Stimulated activated CD4-positive, alpha-beta T cell treated with anti-CD3 and anti-CD28 coated beads, Interleukin-12 subunit alpha, Interleukin-12 subunit beta, amount 100 ng/mL, for 4 hours (primary cell): ENCODE data around the gene CKS1B.
"Not testable (repeated sequence)": the region's sequence is repeated elsewhere in the genome, so short reads cannot be mapped to it uniquely, and the experiment has no call there.

Source experiments
- DNase-seq: peaks from one replicate; pipeline ENCODE4 v3.0.0-alpha.2; 2020

Gene CKS1B

DNA sequence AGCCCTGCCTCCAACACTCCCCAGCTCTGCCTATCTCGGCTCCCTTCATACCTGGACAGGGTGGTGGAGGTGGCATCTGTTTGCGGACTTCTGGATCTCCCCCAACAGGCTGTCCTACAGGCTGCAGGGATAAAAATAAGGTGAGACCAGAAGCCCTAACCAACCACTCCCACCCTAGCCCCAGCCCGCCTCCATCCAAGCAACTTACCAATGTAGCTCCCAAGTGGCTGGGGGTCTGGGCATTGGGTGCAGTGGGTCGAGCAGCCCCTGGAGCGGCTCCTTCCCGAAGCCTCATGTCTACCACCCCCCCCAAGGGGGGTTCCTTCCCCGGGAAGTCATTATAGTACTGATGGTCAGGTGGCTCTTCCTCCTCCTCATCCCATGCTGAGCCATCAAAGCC is 8.4 kb upstream of the CKS1B start:
- no peak for DNase-seq

- DNase-seq = no peak
These were observed 7.0 kb upstream of the CKS1B start for GRCh38 chr1:154967331-154967950.

DNA sequence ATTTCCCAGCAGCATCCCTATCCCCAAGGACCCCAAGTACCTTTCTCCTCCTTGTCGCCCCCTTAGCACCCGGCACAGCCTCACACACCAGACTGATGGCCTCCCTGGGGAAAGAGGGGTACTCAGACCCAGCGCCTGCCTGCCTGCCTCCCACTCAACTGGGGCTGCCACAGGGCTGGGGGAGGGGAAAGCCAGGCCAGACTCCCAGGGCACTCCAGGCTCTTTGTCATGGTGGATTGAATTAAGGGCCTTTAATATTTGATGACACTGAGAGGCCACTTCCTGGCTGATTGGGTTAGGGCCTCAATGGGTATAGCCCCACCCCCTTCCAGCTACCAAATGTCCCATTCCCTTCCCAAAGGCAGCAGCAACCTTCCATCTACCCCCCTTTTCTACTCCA is 5.8 kb upstream of the CKS1B start:
- no peak for DNase-seq

DNA sequence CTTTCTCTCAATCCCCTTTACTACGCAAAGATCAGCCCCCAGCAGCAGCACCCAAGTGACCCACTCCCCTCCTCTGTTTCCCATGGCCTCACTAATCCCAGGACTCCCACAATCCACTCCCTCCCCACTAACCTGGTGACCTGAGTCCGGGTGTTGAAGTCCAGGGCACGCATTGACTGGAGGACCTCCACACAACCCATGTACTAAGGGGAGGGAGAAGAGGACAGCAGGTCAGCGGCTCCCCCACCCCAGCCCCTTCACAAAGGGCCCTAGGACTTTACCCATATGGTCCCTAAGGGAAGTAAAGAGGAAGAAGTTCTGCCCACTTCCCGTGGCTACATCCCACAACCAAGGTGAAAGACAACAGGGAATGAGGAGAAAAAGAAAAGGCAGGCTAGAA is 5.2 kb upstream of the CKS1B start:
- no peak for DNase-seq

GRCh38 chr1:154969860-154970452 is 4.5 kb upstream of the CKS1B start:
- no peak for DNase-seq

DNA sequence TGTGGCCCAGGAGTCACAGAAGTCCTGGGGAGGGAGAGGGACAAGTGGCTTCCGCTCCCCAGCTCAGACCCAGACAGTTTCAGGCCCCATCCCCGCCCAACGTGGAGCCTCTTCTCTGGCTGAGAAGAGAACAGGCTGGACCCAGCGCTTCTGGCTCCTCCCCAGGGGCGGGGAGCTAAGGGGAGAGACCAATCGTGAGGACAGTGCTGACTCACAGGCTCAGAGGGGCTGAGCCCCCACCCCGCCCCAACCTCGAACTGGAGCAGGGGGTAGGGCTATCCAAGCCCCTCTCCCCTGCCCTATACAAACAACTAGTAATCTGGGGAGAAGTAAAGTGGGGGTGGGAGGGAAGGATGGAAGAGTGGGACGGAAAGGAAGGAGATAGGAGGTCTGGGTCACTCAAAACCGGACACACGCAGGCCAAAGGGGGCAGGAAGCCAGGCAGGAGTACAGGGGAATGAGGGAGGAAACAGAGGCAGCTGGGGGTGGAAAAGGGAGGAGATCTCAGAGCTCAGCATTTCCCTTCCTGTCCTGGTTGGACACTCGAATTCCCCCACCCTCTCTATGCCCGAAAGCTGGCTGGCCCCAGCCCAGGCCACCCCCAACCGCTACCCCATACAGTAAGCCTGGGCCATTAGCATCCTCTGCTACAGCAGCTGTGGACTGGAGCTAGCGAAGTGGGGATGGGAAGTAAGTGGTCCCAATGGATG is 3.7 kb upstream of the CKS1B start, which contains the start of gene SHC1:
Gene SHC1, minus strand, starts transcription at position 117 of the 710 bp plus-strand sequence. CDS start 221 bp downstream, outside the sequence.
- DNase-seq = peak; percentile 50

GRCh38 chr1:154971341-154971998 is 3.0 kb upstream of the CKS1B start:
- DNase-seq = no peak

GRCh38 chr1:154972213-154972516 is 2.3 kb upstream of the CKS1B start:
- DNase-seq = no peak

GRCh38 chr1:154972517-154973343 is 1.8 kb upstream of the CKS1B start:
- DNase-seq = no peak

DNA sequence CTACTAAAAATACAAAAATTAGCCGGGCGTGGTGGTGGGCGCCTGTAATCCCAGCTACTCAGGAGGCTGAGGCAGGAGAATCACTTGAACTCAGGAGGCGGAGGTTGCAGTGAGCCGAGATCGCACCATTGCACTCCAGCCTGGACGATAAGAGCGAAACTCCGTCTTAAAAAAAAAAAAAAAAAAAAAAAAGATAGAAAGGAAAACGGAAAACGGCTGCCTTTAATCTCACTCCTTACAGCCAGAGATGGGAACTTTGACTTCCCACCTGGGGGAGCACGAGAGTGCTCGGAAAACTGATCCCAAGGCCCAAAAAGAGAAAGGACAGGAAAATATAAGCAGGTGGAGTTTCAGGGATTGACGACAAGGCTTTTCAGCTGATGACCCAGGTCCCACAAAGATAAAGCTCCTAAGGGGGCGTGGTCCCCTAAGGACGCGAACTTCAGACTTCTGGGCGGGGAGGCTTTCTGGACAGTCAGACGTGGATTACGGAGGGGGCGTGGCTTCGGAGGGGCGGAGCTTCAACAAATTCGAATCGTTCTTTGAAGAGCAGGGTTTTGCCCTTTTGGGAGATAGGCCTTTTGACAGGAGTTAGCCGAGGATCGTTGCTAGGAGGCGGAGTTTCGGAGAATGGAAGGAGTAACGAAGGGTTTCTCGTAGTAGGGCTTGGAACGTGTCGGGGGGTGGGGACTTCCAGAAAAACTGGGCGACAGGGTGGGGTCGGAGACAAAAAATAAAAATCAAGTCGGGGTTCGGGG is 958 bp upstream of the CKS1B start:
- peak; percentile 90 for DNase-seq

GRCh38 chr1:154974808-154975408 is 427 bp downstream of the CKS1B start:
- peak; percentile 90 for DNase-seq

GRCh38 chr1:154975409-154976059 is 1.1 kb downstream of the CKS1B start:
- DNase-seq = peak; percentile 55

DNA sequence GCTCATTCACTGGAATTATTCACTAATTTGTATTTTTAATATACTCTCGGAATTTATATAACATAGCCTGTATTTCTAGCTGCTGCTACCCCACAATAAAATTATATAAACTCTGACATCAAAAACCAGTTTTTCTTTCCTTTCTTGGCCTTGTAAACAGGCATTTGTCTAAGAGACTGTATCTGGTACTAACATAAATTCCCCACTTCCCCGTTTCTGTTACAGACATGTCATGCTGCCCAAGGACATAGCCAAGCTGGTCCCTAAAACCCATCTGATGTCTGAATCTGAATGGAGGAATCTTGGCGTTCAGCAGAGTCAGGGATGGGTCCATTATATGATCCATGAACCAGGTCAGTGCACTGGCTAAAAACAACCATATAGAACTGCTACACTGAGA is 3.3 kb downstream of the CKS1B start:
- DNase-seq = not testable (repeated sequence)

- DNase-seq = no peak
These were observed 3.9 kb downstream of the CKS1B start for GRCh38 chr1:154978360-154978759.

GRCh38 chr1:154982341-154982740 is 7.9 kb downstream of the CKS1B start:
- no peak for DNase-seq

GRCh38 chr1:154982897-154983648 is 8.6 kb downstream of the CKS1B start, which contains the start of gene FLAD1:
FLAD1 (plus strand) TSS chr1:154983344; CDS start chr1:154983695, 351 bp downstream.
- DNase-seq = peak; percentile 90

DNA sequence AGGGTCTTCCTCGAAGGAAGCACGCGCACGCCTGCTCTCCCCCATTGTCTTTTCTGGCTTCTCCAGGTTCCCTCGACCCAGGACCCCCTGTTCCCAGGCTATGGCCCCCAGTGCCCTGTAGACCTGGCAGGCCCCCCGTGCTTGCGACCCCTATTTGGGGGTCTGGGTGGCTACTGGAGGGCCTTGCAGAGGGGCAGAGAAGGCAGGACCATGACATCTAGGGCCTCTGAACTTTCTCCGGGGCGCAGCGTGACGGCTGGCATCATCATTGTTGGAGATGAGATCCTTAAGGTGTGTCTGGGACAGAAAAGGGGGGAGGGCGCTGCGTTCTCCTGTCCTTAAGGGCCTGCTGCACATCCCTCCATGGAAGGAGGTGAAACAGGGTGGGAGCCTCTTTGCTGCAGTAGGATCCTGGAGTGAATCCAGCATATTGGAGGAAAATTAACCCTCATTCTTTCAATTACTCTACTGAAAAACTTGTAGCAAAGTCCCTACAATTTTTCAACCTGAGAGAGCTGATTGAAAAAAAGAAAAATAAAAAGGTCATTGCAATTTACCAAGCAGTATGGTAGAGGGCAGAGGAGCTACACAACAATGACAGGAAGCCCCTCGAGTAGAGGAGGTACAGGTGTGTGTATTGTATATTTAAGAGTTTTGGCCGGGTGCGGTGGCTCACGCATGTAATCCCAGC is 9.4 kb downstream of the CKS1B start:
- DNase-seq = peak; percentile 11

GRCh38 chr1:154986736-154987135 is 12.3 kb downstream of the CKS1B start:
- not testable (repeated sequence) for DNase-seq

DNA sequence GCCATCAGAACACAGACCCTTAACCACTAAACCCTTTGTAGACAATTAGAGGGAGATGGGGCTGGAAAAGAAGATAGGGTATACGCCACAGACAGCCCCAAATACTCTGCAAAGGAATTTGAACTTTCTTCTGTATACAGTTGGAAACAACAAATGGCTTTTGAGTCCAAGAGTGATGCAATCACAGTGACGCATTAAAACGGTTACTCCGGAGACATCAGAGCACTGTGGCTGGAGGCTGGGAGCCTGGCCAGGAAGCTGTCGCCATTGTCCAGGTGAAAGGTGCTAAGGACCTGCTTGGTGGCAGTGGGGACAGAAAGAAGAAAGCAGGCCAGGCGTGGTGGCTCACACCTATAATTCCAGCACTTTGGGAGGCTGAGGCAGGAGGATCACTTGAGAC is 12.8 kb downstream of the CKS1B start:
- DNase-seq = no peak
